GM19395 (cell line): Measurements from ENCODE around the gene RFPL2.
"Not testable (repeated sequence)": the region's sequence is repeated elsewhere in the genome, so short reads cannot be mapped to it uniquely, and the experiment has no call there.

Experiments
- ATAC-seq: cut with Tn5 transposase; IDR thresholded peaks from one replicate; pipeline ENCODE4 v1.9.1; 2021; ENCODE audit warnings: mild to moderate bottlenecking, moderate library complexity; ENCODE audit not compliant: unreplicated experiment

The RFPL2 gene

DNA sequence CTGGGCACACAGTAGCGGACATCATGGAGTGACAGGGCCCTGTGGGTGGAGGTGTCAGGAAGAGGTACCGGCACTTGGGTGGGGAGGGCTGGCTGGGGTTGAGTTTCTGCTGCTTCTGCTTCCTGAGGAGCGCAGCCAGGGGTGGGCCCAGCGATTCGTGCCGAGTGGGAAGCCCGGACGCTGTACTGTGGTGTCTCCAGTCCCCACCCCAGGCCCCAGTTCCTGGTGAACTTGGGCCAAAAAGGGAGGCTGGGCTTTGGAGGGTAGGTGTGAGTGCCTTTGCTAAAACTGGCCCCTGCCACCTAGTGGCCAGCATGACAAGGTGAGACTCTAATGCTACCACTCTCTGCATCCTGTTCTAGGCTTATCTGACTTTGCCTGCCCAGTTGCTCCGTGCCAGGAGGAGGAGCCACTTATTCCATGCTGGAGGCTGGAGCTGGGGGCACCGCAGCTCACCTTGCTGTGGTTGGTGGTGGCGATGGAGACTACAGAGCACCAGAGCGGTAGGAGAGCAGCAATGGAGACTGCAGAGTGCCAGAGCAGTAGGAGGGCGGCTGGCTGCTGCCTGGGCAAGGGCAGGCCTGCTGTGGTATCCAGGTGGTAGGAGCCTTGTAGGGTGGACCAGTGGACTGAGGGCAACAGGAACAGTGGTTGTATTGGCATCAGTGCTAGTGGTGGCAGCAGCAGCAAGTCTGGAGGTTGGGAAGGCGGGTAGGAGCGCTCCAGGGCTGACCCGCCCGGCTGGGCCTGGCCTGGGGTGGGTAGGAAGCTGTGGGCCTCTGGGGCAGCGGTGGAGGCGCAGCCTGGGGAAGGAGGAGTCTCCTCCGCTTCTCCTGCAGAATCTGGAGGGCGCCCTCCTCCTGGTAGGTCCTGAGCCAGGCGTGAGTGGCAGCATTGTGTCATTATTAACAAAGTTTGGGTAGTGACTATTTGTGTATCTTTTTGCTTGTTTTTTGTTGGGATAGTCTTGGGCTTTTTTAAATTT, 2.2 kb upstream of the RFPL2 start:
- no peak for ATAC-seq

DNA sequence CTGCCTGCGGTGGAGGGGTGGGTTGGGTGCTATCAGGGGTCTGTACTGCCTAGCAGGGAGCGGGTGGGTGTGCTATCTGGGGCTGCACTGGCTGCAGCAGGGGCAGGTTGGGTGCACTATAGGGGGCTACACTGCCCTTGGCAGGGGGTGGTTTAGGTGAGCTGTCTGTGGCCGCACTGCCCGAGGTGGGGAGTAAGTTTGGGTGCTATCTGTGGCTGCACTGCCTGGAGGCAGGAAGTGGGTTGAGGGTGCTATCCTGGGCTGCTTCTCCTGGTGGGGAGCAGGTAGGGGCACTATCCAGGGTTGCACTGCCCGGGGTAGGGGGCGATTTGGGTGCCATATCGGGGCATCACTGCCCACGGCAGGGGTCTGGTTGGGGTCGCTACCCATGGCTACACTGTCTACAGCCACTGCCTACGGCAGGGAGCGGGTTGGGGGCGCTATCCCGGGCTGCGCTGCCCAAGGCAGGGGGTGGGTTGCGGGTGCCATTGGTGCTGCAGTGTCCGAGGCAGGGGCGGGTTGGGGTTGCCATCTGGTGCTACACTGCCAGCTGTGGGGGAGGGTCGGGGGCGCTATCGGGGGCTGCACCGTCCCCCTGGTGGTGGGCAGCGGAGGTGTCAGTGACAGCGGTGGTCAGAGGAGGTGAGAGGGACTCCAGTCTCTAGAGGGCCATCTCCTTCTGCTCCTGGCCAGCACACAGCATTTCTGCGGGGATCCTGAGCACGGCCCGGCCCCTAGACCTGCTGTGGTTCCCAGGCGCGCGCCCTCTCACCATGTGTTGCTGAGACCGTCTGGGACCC, 1.3 kb upstream of the RFPL2 start:
- ATAC-seq, result no peak

DNA sequence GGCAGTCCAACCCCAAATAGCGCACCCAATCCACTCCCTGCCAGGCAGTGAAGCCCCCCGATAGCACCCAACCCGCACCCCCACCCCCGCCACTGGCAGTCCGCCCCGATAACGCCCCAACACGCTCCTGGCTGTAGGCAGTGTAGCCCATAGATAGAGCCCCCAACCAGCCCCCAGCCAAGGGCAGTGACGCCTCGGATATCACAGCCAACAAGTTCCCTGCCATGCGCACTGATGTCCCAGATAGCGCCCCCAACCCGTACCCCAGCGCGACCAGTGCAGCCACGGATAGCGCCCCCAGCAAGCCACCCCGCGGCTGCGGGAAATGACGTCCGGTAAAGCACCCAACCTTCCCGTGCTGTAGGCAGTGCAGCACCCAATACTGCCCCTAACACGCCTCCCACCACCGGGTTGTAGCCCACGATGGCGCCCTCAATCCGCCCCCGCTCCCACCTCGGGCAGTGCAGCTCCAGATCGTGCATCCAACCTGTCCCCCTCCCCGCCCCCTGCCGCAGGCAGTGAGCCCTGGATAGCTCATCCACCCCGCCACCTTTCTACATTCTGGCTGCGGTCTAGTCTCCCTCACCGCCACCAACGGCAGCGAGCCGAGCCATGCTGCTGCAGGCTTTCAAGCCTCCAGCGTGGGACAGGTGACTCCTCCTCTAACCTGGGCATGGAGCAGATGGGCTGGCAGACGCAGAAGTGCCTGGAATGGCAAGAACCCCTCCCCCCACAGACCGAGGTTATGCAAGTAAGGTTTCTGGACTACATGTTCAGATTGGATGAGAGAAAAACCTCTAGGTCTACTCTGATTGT, 625 bp downstream of the RFPL2 start:
- ATAC-seq, result no peak

DNA sequence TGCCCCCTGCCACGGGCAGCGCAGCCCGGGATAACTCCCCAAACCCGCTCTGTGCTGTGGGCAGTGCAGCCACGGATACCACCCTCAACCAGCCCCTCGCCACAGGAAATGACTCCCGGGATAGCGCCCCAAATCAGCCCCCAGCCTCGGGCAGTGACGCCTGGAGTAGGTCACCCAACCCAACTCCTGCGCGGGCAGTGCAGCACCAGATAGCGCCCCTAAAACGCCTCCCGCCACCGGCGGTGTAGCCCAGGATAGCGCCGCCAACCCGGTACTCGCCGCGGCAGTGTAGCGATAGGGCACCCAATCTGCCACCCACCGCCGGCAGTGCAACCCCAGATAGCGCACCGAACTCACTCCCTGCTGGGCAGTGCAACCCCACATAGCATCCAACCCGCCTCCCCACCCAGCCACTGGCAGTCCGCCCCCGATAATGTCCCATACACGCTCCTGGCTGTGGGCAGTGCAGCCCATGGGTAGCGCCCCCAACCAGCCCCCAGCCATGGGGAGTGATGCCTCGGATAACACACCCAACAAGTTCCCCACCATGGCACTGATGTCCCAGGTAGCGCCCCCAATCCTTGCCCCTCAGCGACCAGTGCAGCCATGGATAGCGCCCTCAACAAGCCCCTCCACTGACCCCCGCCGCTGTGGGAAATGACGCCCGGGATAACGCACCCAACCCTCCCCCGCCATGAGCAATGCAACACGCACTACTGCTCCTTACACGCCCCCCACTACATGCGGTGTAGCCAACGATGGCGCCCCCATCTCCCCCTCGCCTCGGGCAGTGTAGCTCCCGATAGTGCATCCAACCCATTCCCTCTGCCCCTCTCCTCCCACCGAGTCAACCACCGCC, 1.5 kb downstream of the RFPL2 start:
- ATAC-seq, result no peak

DNA sequence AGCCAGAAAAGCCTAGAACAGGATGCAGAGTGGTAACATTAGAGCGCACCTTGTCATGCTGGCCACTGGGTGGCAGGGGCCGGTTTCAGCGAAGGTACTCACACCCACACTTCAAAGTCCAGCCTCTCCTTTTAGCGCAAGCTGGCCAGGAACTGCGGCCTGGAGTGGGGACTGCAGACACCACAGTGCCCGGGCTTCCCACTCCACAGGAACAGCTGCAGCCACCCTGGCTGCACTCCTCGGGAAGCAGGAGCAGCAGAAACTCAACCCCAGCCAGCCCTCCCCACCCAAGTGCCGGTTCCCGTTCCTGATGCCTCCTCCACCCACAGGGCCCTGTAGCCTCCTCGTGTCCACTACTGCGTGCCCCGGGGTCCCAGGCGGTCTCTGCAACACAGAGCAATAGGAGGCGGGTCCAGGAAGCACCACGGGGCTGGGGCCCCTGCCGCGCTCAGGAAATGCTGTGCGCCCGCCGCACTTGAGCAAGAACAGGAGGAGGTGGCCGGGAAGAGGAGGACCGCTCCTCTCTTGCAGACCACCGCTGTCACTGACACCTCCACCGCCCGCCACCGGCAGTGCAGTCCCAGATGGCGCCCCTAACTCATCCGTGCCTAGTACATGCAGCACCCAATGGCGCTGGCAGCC, 2.2 kb downstream of the RFPL2 start:
- ATAC-seq, result no peak

DNA sequence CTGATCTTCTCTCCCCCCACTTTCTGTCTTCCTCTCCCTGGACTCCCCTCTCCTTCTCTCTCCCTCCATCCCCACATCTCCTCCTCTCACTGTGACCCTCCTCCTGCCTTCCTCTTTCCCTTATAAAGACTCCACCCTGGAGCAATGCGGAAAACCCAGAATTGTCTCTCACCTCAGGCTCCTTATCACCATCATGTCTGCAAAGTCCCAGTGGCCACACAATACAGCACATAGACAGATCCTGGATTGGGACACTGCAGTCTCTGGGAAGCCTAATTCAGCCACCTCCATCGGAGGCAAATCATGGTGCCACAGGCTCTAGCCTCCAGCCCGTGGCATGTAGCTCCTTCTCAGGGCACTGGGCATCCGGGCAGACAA, 2.7 kb downstream of the RFPL2 start:
- ATAC-seq, result no peak

DNA sequence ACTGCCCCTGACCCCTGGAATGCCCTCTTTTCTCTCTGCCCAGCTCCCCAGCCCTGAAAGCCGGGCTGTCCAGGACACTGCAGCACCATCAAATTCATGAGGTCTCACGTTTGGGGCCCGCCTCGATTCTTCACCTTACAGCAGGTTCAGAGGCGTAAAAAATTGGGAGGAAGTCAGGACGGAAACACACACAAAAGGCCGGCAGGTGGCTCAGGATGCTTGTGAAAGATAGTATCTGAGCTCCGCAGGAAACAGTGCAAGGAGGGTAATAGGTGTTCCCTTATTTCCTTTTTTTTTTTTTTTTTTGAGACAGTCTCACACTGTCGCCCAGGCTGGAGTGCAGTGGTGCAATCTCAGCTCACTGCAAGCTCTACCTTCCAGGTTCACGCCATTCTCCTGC, 4.1 kb downstream of the RFPL2 start:
- ATAC-seq, result no peak

DNA sequence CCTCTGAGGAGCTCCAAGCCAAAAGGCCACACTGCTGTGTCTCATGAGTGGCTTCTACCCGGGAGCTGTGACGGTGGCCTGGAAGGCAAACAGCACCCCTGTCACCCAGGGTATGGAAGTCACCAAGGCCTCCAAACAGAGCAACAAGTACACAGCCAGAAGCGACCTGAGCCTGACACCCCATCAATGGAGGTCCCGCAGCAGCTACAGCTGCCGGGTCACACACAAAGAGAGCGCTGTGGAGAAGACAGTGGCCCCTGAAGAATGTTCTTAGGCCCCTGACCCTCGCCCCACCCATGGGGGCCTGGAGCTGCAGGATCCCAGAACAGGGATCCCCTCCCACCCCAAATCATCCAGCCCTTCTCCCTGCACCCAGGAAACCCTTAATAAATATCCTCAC, 4.9 kb downstream of the RFPL2 start:
- no peak for ATAC-seq

DNA sequence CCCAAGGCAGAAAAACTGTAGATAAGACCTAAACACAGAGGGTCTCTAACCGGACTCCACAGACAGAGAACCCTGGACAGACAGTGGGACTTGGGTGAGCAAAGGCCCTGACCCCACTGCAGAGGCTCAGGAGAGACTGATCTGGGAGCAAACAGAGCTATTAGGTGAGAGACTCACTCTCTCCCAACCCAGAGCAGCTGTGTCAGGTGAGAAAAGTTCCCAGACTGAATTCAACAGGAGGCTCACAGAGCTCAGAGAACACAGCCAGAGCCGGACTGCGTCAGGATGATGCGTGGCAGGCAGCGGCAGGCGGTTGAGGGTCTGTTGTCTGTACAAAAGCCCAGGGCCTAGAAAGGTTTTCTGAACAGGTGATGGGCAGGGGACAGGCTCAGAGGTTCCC, 5.5 kb downstream of the RFPL2 start:
- no peak for ATAC-seq

DNA sequence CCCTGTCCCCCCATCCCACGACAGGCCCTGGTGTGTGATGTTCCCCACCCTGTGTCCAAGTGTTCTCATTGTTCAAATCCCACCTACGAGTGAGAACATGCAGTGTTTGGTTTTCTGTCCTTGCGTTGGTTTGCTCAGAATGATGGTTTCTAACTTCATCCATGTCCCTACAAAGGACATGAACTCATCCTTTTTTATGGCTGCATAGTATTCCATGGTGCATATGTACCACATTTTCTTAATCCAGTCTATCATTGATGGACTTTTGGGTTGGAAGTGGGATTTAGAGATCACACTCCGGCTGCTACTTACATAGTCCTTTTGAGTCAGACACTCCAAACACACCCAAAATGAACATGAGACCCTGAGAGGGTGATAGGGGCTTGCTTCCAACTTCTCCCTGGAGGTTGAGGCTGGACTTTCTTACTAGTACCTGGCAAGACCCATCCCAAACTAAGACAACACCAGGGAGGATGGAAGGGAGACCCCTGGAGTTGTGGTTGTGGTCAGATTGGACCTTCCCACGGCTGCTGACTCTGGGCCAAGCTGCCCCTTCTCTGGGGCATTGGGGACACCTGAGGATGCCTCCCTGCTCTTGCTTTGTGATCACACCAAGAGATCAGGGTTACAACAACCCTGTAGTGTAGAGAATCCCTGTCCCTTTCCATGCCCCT, 7.2 kb downstream of the RFPL2 start:
- not testable (repeated sequence) for ATAC-seq

DNA sequence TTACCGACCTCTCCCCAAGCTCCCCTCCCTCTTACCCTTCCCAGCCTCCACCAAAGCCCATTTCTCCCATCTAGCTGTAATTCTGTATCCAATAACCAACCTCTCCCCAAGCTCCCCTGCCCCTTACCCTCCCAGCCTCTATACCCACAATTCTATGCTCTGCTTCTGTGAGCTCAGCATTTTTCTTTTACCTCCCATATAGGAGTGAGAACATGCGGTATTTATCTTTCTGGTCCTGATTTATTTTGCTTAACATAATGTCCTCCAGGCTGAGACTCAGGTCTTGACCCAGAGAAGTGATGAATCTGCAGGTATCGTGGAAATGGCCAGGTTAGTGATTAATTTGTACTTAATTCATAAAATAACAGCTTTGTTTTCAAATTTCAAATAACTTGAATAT, 9.0 kb downstream of the RFPL2 start:
- not testable (repeated sequence) for ATAC-seq

DNA sequence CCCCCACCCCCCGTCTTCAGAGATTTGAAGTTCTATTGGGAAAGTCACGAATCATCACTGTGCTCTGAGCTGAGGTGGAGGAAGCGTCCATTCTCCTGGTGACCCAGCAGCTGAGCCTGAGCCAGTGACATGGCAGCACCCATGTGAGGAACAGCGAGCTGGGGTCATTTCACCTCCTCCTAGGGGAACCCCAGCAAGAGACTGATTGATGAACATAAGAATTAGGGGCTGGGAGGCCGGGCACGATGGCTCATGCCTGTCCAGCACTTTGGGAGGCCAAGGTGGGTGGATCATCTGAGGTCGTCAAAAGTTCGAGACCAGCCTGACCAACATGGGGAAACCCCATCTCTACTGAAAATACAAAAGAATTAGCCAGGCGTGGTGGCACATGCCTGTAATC, 11.5 kb downstream of the RFPL2 start:
- ATAC-seq, result not testable (repeated sequence)

DNA sequence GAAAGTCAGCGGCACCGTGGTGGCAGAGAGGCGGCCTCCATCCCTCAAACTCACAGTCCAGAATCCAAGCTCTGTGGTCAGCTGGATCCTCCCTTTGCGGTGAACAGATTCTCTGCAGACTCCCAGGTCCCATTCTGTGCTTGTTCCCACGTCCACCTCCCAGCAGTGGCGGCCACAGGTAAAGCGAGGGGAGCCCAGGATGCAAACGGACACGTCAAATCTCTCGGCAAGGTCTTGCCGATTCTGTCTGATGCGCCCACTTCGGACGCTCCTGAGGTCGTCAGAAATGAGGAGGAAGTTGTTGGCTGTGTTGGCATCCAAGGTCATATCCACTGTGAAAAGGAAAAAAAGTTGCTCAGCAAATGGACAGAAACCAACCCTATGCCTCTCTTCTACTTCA, 13.9 kb downstream of the RFPL2 start:
- not testable (repeated sequence) for ATAC-seq

DNA sequence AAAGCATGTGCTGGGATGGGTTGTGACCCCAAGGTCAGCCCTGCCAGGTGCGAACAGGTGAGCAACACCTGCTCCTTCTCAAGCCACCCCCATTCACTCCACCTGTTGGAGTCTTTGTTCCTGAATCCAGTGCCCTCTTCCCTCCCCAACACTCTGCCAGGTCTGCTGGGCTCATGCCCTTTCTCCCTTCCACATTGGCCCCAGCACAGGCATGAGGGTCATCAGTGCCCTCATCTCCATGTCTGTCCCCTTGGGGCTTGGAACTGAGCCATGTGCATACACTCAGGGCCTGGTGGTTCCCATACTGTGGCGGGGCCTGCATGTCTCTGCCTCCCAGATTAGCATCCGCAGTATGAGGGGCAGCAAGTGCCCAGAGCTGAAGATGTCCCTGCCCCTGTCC, 19.1 kb downstream of the RFPL2 start:
- no peak for ATAC-seq

DNA sequence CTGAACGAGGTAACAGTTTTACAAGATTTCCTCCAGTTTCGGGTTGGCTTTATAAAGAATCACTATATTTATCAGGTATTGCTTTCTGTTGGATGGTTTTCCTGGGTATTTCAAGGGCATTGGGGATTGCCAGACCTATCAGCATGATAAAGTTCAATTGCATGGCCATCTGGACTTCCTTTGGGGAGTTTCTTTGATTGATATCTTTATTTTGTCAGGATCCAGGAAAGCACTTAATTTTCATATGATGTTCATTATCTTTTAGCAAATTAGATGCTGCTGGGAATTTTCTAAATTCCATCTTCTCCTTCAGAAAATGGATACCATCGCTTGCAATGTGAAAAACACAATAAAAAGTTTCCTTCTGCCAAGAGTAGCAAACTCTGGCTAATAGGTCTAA, 21.2 kb downstream of the RFPL2 start:
- ATAC-seq, result no peak

DNA sequence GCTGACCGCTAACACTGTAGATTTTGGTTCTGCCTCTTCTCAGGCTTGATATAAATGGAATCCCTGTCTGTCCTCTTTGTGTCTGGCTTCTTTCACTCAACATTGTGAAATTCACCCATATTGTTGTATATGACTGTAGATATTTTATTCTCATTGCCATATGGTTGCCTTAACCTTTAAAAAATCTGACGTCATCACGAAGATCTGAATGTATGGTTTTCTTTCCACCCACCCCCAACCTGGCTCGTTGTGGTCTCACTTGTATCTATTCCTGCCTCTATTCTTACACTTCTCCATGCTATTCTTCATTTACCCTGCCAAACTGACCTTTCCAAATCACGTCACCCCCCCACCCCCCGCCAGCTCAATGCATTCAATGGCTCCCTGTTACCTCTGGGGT, 23.8 kb downstream of the RFPL2 start:
- no peak for ATAC-seq

DNA sequence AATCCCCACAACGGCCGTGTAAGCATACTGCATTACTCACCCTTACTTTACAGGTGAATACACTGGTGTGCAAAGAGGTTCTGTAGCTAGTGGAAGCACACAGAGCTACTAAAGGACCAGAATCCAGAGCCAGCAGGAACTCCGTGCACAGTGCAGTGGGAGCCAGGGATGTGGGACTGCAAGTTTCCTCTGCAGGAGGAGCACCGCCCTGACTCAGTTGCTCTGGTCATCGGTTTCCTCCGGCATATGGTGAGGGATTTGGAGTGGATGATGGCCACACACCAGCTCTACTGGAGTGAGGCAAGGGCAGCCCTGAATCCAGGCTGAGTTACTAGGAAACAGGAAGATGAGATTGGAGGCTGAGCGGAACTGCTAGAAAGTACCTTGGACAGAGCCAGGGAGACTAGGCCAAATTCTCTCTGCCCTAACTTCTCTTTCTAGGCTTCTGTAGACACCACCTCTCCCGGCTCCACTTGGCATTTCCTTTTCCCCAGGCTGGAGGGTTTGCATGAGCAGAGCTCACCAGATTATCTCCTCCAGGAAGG, 27.6 kb downstream of the RFPL2 start:
- no peak for ATAC-seq

DNA sequence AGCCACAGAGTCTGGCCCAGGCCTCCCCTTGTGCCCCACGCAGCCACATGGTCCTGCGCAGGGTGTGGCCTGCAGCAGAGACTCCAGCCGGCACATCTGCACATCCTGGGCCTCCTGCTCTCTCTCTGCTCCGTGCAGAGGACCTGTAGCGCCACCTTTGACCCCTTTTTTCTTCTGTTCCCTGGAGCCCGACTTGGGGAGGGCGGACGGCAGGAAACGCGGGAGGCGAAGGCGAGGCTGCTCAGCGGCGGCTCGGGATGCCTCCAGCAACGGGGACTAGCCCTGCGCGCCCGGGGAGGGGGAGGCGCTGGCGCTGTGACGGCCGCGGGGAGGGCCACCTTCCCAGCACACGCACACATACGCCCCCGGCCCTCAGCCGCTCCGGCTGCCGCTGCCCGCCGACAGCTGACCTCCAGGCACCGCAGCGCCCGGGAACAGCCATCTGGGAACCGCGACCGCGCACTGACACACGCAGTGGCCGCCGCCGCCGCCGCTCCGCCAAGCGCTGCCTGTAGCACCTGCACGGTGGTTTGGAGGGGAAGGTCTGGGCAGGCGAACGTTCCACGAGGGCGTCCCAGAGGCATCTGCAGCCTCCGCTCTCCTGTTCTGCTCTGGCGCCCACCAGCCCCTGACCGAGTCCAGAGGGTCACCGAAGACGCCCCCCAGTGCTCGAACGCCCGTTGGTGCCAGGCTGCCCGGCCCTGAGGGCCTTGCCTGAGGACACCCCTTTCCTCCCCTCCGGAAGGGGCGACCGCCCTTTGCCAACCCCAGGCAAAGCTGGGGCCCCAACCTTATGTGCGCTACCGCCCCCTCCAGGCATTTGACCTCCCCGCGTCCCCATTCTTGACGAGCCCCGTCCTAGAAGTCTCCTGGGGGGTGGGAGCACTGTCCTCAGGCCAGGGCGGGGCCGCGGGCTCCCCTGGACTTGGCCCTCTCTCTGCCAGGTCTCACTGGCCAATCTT, 28.9 kb downstream of the RFPL2 start:
- no peak for ATAC-seq
